HG03039 (cell line): ENCODE measurements around the gene COQ9.
"Not testable (repeated sequence)": the region's sequence is repeated elsewhere in the genome, so short reads cannot be mapped to it uniquely, and the experiment has no call there.

Source experiments
- ATAC-seq: cut with Tn5 transposase; IDR thresholded peaks from one replicate; pipeline ENCODE4 v1.9.1; 2021; ENCODE audit warnings: mild to moderate bottlenecking, moderate library complexity; ENCODE audit not compliant: unreplicated experiment

The COQ9 gene

GRCh38 chr16:57447186-57447962, at the start of gene COQ9, which contains the start of gene CIAPIN1:
TSS of gene COQ9 (plus strand) at chr16:57447479. CDS start at chr16:57447506, 27 bp downstream.
TSS of gene CIAPIN1 (minus strand) at chr16:57447385. CDS start at chr16:57440928, 6,457 bp downstream.
- peak; percentile 98 for ATAC-seq

GRCh38 chr16:57397493-57397892, 49.8 kb upstream of the COQ9 start:
- not testable (repeated sequence) for ATAC-seq

GRCh38 chr16:57401943-57402640, 45.2 kb upstream of the COQ9 start:
- ATAC-seq: no peak

GRCh38 chr16:57403965-57404817, 43.1 kb upstream of the COQ9 start, which contains the start of gene CCL17:
TSS of gene CCL17 (plus strand) at chr16:57404767. CDS start at chr16:57413933, 9,166 bp downstream.
- ATAC-seq: no peak

GRCh38 chr16:57405097-57405496, 42.2 kb upstream of the COQ9 start:
- no peak for ATAC-seq

- no peak for ATAC-seq
These were observed 40.4 kb upstream of the COQ9 start for GRCh38 chr16:57406881-57407280.

GRCh38 chr16:57407521-57408353, 39.5 kb upstream of the COQ9 start:
- ATAC-seq: no peak

GRCh38 chr16:57409065-57409464, 38.2 kb upstream of the COQ9 start:
- ATAC-seq: no peak

GRCh38 chr16:57409870-57410587, 37.2 kb upstream of the COQ9 start:
- no peak for ATAC-seq

- ATAC-seq: no peak
These were observed 35.8 kb upstream of the COQ9 start for GRCh38 chr16:57411362-57411976.

GRCh38 chr16:57412584-57412983, 34.7 kb upstream of the COQ9 start:
- no peak for ATAC-seq

- ATAC-seq: no peak
These were observed 34.0 kb upstream of the COQ9 start for GRCh38 chr16:57413301-57413730.

GRCh38 chr16:57413733-57414132, 33.5 kb upstream of the COQ9 start:
- no peak for ATAC-seq

GRCh38 chr16:57416084-57416483, 31.2 kb upstream of the COQ9 start:
- ATAC-seq: no peak

- ATAC-seq: no peak
These were observed 27.8 kb upstream of the COQ9 start for GRCh38 chr16:57419506-57419905.

GRCh38 chr16:57422026-57422944, 25.0 kb upstream of the COQ9 start:
- no peak for ATAC-seq

- no peak for ATAC-seq
These were observed 24.1 kb upstream of the COQ9 start for GRCh38 chr16:57423152-57423551.

GRCh38 chr16:57424583-57424982, 22.7 kb upstream of the COQ9 start:
- no peak for ATAC-seq
